GM21526 (cell line): ENCODE results near the gene SLC6A11.

Experiments
- ATAC-seq: cut with Tn5 transposase; IDR thresholded peaks from one replicate; pipeline ENCODE4 v1.9.1; 2021; ENCODE audit warnings: moderate library complexity; ENCODE audit not compliant: unreplicated experiment, low FRiP score

Gene SLC6A11

DNA sequence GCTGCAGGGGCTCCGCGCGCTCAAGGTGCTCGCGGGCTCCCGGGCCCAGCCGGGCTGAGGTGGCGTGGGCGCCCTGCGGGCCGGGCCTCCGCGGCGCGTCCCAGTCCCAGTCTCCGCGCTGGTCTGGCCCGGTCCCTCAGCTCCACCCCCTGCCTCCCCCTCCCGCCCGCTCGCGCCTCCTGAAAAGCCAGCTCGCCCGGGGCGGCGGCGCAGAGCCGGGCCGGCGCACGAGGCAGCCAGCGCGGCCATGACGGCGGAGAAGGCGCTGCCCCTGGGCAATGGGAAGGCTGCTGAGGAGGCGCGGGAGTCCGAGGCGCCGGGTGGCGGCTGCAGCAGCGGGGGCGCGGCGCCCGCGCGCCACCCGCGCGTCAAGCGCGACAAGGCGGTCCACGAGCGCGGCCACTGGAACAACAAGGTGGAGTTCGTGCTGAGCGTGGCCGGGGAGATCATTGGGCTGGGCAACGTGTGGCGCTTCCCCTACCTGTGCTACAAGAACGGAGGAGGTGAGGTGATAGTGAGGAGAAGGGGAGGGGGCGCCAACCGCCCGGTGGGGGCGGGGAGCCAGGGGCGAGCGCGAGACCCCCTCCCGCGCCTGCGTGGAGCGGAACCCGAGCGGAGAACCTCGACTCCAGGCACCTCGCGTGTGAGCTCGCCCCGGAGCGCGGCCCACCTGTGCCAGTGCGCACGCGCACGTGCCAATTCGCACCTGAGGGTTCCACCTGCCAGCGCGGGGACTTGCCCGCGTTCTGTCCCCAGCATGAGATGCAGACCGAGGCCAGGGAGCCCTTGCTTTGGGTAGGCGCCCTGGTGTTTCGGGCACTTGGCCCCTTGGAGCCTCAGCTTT is at the start of gene SLC6A11:
TSS of gene SLC6A11 (plus strand) at position 210 of the 844 bp plus-strand sequence. CDS start at position 248, 38 bp downstream.
- no peak for ATAC-seq

DNA sequence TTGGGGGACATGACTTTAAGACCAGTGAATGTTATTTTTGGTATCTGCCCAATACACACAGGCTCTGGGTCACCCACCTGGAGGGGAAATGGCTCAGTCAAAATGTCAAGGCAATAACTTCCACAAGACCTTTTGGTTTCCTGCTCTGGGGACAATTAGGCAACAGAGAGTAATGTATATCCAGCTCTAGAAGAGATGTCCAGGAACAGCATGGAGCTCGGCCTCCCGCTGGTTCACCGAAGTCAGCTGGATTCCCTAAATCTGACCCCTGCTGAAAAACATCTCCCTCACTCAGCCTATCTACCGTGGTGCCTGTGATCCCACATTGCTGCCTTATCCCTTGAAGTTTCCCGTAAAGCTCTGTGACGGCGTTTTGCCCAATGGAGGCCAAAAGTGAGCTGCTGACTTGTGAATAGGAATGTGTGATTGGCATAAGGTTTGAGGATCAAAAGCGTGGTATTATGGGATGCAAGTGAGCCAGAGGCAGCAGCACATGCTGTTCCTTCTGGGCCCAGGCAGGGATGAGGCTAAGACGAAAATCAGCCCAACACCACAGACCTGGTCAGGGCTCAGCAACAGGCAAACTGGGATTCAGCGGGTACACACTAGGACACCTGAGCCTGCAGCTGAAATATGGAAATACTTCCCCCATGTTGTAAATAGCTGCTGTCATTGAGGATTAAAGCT is 47.2 kb upstream of the SLC6A11 start:
- no peak for ATAC-seq

DNA sequence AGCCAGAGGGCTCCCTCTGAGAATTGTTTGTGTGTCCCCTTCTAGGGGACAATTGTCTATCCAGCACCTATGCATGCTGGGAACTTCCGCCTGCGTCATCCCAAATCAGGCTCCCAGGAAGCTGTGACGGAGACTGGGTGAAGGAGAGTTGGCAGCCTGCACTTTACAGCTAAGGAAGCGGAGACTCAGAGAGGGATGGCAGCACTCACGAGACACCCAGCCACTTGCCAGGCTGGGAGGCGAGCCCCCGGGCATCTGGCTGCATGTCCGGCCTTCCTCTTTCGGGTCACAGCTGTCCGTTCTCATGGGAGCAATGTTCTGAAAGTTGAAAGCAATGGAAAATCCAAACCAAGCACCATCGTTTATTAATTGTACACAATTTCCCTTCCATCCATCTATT is 45.5 kb upstream of the SLC6A11 start:
- no peak for ATAC-seq

DNA sequence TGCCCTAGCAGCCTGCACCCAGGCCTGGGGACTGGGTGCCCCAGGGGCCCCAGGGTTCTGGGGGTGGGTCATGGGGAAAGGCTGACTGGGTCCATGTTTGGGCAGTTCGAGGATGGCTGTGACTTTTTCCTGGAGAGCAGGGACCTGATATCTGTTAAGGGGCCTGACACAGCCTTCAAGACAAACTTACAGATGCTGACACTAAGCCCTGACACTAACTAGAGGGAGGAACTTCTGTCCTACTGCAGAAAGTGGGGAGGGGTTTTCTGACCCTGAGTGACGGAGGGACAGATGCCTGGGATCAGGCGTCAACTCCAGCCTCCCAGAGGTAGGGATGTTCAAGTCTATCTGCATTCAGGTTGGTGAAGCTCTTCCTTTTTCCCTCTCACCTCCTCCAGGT is 45.0 kb upstream of the SLC6A11 start:
- ATAC-seq = no peak

DNA sequence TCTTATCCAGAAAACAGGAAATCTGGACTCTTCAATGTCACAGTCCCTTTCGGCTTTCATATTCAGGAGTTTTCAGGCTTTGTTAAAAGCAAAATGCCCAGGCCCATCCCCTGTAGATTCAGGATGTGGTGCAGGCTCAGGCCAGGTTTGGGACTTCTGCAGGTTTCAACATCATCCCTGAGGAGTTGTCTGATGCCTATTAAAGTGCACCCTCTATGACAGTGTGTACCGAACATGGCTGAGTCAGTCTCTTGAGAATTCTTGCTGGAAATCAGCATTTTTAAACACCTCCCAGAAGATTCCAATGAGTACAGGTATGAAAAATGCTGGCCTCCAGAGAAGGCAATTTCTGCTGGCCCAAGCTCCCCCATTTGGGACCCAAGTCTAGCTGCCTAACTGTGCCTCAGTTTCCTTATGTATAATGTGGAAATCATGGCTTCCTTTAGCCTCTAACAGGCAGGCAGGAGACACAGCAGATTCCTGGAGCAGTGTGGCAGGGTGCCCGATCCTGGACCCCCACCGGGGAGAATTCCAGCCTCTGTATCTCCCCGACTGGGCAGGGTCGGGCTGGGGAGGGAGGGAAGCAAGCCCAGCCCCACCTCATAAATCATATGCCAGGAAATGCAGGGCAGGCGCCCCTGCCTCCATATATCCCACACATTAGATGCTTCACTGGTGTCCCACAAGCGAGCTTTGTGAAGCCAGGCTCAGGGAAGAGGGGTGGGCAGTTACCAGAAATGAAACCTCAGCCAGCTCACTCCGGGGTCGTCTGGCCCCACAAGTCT is 44.4 kb upstream of the SLC6A11 start:
- ATAC-seq = no peak

DNA sequence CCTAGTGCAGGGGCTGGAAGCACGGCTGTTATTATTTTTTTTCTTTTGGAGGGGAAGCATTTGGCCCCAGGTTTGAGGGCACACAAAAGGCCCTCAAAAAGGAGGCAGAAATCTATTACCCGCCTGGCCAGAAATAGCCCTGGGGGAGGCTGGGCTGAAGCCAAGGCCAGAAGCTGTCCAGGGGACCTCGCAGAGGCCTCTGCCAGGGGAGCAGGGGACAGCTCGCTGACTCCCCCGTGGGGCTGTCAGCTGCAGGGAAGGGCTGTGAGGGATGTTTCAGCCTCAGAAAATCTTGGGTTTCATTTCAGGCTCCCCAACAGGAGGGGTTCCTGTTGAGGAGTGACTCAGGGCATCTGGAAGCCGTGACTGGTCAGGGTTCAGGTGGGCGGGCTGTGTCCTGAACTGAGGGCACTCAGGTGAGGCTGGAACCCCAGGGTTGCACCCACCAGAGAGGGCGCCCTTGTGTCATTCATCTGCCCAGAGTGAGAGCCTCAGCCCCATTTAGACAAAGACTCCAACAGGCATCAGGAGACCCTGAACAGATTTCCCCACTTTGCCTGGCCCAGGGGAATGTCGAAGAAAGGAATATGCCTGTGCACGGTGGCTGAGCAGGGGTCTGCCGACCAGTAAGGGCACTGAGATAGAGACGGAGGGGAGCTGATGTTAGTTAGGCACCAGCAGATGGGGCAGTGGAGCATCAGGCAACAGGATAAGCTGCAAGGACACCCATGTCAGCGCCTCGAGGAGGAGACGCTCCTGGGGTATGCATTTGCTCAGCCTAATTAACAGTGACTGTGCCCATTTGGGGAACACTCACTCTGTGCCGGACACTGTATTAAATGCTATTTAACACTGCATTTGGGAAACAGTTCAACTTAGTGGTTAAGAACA is 43.5 kb upstream of the SLC6A11 start:
- ATAC-seq = no peak

DNA sequence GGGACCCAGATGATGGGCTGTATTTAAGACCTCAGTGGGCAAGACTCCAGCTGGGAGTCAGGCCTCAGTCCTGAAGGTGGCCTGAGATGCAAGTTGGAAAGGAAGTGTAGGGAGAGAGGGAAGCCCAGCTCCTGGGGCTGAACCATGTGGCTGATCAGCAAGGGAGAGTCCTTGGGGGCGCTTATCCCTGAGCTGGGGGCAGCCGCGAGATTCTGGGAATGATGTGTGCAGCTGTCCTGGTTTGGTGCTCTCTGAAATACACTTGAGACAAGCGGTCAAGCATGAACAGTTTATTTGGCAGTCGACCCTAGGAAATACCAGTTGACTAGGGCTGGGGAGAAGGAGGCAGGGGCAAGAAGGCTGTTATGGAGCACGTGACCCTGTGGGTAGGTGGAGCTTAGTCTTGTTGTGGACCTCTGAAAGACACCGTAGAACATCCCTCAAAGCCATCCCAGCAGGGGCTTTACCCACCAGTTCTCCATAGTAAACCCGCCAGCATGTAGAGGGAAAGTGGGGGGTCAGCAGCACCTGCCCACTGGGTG is 41.8 kb upstream of the SLC6A11 start:
- no peak for ATAC-seq

DNA sequence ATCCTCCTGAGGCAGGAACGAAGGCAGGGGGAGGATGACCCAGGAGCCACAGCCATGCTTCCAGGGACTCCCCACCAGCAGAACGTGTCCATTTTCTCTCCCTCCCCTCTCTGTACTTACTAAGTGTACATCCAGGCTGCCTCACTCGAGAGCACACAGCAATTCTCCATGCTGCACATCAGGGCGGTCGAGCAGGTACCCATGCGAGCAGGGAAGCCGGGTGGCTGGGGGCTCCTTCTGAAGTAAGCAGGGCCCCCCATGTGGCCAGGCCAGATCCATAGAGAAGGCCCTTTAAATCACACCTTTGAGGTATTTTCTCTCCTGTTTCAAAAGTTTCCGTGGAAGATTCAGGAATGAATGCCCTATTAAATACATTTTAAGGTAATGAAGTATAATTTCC is 41.2 kb upstream of the SLC6A11 start:
- no peak for ATAC-seq

DNA sequence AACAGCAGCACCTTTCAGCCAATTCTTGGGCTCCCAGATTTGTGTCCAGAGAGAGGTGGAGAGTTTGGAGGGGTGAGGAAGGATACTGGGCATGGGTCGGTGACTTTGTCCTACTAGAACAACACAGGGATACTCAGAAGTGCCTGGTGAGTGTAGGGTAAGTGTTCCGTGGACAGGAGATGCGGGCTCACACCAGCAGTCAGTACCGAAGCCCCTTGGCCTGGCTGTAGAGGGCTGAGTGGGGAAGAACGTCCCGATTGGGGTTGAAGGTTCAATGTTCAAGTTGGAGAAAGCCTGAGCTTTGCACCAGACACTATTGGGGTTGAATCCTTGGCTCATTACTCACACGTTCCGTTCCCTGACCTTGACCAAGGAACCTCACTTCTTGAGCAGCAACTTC is 40.8 kb upstream of the SLC6A11 start:
- ATAC-seq = no peak

DNA sequence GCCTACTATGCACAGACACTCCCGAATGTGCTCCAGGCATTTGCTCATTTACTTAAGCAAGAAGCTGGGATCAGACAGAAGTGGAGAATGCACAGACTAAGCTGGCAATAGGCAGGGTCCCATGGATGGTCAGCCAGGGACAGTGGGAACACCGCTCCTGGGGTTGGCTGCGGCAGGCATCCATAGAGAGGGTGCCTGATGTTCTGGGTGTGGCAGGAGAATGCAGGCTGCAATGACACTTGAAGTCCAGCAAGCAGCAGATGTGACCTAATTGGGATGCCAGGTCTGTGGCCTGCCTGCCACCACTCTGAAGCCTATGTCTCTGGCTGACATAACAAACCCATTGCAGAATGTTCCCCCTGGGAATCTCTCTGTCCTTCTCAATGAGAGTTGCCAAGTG is 40.2 kb upstream of the SLC6A11 start:
- no peak for ATAC-seq

DNA sequence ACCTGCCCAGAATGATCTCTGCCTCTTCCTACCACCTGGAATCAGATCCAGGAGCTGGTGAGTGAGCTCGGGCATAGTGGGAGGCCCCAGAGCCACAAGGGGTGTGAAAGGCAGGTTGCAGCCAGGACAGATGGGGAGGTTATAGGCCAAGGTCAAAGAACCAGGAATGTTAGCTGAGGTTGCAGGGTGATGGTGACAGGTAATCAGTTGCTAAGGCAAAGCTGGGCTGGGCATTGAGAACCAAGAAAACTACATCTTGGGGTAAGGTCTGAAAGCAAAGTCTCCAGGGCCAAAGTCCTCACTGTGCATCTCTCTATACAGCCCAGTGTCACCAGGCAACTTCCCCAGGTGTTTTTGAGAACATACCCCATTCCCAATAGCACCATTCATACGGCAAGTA is 38.4 kb upstream of the SLC6A11 start:
- ATAC-seq = no peak

DNA sequence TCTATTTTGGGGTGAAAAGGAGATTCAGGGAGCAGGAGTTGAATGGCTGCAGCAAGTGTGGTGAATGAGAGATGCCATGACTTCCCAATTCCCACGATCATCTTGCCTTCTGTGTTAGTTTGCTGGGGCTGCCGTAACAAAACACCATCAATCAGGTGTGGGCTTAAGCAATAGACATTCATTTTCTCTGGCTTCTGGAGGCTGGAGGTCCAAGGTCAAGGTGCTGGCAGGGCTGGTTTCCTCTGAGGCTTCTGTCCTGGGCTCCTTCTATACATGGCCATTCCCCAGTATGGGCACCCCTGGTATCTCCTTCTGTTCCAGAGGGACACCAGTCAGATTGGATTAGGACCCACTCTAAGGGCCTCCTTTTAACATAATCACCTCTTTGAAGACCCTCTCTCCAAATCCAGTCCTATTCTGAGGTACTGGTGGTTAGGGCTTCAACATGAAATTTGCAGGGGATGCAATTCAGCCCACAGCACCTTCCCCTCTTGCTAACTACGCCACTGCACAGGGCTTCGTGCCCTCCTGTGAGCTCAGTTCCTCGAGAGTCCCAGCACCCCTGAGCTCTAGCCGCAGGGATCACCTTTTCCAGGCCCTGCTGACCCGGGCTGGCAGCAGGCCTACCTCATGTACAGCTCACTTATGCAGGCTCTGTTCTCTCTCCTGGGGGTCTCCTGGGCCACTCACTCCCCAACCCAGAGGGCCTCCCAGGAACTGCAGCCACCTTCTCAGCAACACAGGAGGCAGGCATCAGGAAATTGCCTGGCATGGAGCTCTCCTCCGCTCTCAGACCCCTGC is 37.3 kb upstream of the SLC6A11 start:
- no peak for ATAC-seq

DNA sequence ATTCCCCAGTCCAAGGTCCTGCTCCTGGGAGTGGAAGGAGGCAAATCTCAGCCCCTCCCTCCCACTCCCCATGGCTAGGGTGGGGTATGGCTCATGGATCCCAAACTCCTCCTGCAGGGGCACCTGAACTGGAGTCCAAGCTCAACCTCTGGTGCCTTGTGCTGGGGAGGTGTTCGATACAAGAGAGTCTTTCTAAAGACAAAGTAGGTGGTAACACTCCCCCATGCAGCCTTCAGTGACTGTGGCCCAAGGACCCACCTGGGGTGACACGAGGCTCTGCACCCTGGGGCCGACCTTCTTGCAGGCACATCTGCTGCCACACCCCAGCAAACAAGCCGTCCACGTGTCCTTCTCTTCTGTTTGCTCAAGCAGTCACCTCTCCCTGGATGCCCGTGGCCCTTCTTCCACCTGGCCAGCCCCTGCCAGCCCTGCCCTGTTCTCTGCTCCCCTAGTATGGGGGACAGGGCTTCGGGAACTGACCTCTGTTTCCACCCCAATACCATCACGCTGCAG is 36.7 kb upstream of the SLC6A11 start:
- ATAC-seq = no peak

DNA sequence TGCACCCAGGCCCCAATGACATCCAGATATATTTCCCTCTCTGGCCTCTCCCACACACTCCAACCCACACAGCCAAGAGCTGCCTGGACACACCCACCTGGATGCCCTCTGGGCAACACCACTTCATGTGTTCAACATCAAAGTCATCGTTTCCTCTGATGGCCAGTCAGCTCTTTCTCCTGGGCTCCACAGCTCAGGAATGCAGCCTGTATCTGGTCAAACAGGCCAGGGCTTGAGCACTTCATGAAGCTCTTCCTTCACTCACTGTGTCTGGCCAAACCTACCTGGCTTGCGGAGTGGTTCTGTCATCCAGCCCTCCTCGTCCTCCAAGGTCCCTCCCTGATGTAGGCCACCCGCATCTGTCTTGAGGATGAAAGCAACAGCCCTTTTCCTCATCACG is 35.8 kb upstream of the SLC6A11 start:
- no peak for ATAC-seq

DNA sequence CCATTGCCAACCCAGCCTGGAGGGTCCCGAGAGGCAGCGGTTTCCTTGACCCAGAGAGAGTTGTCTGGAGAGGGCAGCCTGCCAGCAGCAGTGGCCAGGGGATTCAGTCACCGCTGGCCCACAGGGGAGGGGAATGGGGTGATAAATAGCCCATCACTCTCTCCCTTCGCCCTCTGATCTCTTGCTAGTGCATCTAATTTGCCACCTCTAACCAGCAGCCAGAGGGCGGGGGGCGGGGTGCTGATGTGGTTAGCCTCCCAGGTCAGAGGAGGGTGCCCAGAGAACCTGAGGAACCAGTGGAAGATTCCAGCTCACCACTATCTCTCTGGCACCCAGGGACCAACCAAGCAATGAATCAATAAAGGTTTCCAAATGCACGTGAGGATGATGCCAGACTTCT is 35.1 kb upstream of the SLC6A11 start:
- ATAC-seq = no peak

DNA sequence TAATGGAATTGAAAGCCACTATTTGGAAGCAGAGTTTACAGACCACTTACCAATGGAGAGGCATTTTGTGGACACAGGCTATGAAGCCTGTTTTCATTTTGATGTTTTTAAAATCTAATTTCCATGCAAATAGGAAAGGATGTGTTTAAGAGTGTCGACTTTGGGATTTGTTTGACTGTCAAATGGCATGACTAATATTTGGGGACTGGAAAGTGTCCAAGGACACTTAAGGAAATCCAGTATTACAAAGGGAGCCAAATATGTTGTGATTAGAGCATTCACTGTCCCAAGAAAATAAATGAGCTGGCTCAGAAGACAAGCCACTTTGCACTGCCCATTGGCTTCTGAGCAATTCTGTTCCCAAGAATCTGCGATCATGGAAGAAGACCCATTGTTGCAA is 34.0 kb upstream of the SLC6A11 start:
- no peak for ATAC-seq

DNA sequence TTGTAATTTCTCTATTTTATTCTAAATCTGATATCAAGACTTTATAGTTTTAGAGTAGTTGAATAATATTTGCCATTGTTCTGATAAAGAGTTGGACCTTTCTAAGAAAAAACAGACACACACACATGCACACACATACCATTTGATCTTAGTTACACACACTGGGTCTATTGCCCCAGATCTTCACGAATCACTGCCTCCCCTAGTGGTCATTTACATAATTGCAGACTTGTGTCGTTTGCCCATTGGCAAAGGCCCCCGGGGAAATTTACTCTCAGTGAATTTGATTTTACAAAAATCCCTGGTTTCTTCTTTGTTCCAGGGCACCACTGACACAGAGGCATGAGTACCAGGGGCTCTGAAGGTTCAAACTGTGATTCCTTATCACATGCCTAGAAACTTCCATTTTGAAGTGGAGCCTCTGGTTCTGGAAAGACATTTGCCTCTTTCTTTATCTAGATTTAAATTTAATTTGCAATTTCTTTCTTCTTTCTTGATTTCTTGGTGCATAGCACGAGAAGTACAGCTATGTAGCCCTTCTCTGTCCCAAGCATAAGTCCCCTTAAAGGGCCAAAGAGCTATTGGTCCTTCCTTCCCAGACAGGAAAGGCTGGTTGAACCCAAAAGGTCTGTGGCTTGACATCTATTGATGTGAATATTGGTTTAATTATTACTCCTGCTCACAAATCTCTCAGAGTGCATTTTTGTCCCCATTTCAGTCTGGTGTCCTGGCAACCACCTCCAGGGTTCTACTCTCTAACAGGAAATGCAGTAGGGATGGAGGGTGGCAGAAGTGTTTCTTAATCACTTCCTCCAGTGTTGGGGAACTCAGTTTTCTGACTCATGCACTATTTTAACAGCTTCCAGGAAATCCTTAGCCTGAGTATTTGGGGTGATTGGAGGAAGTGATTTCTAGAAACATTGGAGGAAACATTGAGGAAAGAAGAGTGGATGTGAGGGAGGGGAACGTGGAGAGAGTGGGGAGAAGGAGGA is 32.4 kb upstream of the SLC6A11 start:
- no peak for ATAC-seq

DNA sequence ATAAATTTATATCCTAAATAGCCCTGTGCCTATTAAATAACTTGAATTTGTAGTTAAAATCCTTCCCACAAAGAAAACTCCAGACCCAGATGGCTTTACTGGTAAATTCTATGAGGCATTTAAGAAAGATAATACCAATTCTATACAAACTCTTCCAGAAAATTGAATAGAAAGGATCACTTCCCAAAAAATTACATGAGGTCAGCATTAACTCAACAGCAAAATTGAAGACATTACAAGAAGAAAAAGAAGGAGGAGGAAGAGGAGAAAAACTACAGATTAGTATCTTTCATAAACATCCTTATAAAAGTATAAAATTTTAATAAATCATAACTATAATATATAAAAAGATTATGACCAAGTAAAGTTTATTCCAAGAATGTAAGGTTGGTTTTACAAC is 29.4 kb upstream of the SLC6A11 start:
- ATAC-seq = no peak
